Measurements from ENCODE around the gene TMEM132E.
"Not testable (repeated sequence)": the region's sequence is repeated elsewhere in the genome, so short reads cannot be mapped to it uniquely, and the experiment has no call there.

The TMEM132E gene
- total RNA-seq = 0.56 reads per million

DNA sequence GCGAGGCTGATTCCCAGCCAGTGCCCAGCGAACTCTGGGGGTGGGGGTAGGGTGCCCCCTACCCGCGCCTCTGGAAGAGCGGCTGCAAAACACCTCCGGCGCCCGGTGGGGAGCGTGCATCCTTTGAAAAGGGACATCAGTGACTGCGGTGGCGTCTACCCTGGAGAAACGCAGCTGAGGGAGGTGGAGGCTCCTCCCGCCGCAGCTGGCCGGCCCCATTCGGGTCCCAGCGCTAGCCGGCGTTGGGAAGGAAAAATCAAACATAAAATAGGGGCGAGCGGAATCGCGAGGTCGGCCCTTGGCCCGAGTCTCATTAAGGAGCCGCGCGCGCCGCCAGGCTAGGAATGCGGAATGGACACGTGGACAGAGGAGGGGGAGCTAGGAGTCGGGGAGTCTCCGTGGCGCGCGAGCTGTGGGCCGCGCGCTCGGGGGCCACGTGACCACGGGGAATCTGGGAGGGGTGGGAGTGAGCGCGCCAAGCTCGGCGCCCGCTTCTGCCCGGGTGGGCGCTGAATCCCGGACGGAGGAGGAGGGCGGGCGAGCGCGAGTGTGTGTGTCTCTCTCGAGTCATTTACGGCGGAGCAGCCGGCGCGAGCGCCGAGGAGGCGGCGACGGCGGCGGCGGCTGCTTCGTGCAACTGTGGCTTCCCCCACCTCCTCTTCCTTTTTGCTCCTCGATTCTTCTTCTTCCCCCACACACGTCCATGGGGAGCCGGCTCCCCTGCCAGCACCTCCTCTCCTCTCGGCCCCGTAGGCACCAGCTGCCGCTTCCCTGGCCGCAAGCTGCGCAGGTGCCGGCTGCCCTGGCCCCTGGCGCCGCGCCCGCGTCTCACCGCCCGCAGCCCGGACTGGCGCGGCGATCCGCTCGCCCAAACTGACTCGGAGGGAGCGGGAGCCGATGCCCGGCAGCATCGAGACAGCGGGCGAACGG, at the start of gene TMEM132E:
TSS of gene TMEM132E (plus strand) at position 566 of the 930 bp plus-strand sequence. CDS start 1,495 bp downstream, outside the sequence.
- no peak for DNase-seq

GRCh38 chr17:34530918-34531317, 48.5 kb upstream of the TMEM132E start:
- DNase-seq = no peak

DNA sequence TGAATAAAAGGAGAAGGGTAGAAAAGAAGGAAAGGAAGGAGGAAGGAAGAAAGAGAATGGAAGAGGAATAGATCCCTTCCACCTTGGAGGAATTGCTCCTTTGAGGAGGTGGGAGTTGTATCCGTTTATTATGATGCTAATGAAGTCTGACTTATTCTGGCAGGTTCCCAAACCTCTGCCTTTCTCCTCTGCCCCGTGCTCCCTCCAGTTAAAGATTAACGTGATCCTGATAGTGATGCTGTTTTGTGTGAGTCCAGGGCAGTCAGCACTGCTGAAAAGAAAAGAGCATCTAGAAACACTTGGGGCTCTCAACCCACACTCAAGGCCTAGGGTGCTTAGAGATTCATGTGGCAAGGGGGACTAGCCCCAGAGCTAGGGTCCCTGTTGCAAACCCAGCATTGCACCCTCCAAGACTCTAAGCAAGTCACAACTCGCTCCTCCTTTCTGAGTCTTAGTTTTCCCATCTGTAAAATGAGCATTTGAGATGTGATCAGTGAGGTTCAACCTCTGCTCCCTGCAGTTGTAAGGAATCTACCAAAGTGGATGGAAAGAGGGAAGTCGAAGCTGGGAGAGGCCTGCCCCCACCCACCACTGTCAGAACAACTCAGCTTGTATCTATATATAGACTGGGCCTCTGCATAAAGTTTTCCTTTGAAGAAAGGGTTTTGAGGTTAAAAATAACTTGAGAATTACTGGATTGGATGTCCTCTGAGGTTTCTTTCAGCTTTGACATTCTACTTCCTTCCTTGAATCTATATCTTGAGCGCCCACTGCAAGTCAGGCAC, 46.9 kb upstream of the TMEM132E start:
- no peak for DNase-seq

- DNase-seq = no peak
Observed at GRCh38 chr17:34533806-34534527, 45.4 kb upstream of the TMEM132E start.

DNA sequence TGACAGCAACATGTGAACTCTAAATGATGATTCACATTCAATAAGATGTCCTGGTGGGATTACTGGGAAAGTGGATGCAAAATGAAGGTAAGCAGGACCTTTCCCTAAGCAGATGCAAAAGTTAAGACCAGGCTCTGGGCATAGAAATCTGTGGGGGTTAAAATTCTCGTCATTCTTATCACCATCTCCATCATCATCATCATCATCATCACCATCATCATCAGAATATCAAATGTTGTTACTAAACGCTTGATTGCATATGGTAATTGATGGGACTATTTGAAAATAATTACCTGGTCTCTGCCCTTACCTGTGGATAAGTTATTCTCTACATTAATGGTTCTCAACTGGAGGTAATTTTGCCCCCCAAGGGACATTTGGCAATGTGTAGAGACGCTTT, 41.9 kb upstream of the TMEM132E start:
- DNase-seq = no peak

GRCh38 chr17:34538582-34538981, 40.8 kb upstream of the TMEM132E start:
- not testable (repeated sequence) for DNase-seq

DNA sequence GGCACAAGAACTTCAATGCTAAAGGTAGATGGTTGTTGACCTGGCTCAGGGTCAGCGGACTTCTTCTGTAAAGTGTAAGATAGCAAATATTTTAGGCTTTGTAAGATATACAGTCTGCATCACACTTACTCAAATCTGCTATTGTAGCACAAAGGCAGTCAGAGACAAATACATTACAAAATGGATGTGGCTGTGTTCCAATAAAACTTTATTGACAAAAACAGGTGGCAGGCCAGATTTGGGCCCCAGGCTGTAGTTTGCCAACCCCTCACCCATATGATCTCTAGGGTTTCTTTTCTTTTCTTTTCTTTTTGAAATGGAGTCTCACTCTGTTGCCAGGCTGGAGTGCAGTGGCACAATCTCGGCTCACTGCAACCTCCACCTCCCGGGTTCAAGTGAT, 39.5 kb upstream of the TMEM132E start:
- no peak for DNase-seq

GRCh38 chr17:34542700-34543336, 36.6 kb upstream of the TMEM132E start:
- DNase-seq = peak; percentile 44

DNA sequence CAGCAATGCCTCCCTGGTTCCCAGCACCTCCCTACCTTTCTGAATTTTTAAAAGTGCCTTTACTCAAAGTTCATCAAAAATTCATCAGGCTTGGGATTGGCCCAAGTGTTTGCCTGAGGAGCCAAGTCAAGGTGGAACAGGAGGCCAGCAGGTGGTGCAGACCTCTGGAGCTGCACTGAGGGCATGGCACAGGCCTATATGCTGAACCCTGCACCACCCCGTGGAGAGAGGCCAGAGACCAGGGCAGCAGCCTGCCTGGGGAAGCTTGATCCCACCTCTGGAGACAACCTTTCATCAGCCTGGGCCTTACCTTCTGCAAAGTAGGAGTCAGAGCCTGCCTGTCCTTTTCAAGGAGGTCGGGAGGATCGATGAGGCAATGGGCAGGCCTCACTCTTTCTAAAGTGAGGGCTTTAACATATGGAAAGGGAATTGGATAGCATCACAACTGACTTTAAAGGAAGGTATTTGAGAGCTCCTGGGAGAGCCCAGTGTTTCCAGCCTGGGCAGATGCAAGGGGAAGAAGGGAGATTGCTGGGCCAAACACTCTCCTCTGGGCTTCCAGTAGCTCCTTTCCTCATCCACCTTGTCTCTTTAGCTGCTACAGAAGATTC, 31.8 kb upstream of the TMEM132E start:
- no peak for DNase-seq

GRCh38 chr17:34549966-34550365, 29.4 kb upstream of the TMEM132E start:
- DNase-seq = no peak

DNA sequence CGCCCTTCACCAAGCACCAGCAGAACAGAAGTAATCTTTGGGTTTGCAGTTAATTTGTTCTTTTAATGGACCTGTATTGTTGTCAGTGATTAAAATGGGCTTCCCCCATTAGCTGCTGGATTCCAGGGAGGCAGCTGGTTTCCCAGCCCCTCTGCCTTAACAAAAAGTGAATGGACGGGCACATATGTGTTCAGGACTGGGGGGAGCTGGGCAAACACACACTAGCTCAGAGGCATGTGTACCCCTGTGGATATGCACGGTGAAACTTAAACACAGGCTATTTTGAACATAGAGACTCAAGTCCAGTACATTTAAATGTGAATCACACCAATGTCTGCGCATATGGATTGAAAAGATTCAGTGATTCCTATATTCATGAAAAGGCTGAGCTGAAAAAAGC, 25.5 kb upstream of the TMEM132E start:
- DNase-seq = no peak

DNA sequence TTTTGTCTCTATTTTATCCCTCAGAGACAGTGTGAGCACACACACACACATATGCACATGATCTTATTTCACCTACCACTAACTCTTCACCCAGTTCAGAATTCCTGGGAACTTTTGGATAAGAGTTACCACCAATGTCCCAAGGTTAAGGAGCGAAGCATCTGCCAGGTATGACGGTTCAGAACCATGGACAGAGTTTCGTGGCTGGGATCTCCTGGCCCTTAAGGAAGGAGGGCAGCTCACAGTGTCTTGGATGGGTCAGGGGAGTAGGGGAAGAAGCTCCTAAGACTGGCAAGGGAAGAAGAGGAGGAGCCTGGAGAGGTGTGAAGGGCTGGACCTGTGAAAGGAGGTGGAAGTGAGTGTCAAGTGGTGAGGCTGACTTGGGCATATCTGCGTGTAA, 23.0 kb upstream of the TMEM132E start:
- DNase-seq = no peak

DNA sequence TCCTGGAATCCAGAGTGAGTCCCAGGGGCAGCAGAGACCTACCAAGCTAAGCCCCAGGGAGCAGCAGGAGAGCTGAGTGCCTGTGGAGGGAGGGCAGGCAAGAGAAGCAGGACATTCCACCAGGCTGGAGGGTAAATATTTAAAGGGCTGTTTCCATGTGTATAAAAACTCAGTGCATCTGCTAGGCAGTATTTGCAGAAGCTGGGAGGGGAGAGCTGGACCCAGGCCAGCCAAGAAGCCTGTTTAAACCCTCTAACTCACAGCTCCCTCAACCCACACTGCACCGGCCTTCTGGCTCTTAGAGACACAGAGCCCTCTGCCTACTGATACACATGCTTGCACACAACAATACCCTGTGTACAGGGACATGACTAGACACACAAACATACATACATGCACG, 22.5 kb upstream of the TMEM132E start:
- DNase-seq = no peak

GRCh38 chr17:34561328-34561727, 18.1 kb upstream of the TMEM132E start:
- no peak for DNase-seq

DNA sequence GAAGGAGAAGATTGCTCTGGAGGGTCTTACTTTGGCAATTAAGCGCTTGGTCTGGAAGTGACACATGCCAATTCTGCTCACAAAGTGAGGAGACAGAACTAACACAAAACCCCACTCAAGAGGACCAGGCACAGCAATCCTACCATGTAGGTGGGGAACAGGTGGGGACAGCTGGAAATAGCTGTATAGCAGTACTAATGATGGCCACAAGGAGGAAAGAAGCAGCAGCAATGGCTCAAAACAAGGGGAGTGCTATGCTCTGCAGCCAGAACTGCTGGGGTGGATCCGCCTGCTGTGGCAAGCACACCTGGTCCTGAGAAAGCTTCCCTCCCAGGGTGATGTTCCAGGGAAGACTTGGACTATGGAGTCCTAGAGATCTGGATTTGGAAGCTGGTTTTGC, 17.0 kb upstream of the TMEM132E start:
- no peak for DNase-seq

GRCh38 chr17:34565713-34566112, 13.7 kb upstream of the TMEM132E start:
- DNase-seq = no peak

GRCh38 chr17:34566201-34566600, 13.2 kb upstream of the TMEM132E start:
- no peak for DNase-seq

GRCh38 chr17:34566873-34567272, 12.5 kb upstream of the TMEM132E start:
- DNase-seq = no peak

GRCh38 chr17:34567691-34568465, 11.5 kb upstream of the TMEM132E start:
- DNase-seq = no peak

DNA sequence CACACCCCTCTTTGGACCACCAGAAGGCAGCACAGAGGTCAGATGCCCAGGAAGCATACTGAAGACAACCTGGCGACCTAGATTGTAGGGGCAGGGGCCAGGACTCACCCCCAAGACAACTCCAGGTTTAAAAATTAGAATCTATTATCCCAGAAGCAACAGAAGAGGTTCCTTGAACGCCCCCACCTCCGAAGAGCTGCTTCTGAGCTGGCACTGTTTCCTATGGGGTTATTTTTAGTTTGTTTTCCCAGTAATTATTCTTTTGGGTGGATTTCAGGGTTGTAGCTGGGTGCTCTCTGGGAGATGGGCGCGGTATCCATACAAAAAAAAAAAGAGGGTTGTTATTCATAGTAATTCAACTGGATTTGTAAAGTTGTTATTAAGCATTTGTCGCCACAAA, 10.4 kb upstream of the TMEM132E start:
- no peak for DNase-seq

GRCh38 chr17:34569591-34569990, 9.8 kb upstream of the TMEM132E start:
- DNase-seq = no peak
